ENCODE measurements around the gene DYNC1I2. TPM values are rescaled to one million over a fixed set of nuclear protein-coding genes. Genes with fewer than 3 reads are reported as not detected.

The DYNC1I2 gene
- 102 and 173 TPM in 2 replicates for total RNA-seq

DNA sequence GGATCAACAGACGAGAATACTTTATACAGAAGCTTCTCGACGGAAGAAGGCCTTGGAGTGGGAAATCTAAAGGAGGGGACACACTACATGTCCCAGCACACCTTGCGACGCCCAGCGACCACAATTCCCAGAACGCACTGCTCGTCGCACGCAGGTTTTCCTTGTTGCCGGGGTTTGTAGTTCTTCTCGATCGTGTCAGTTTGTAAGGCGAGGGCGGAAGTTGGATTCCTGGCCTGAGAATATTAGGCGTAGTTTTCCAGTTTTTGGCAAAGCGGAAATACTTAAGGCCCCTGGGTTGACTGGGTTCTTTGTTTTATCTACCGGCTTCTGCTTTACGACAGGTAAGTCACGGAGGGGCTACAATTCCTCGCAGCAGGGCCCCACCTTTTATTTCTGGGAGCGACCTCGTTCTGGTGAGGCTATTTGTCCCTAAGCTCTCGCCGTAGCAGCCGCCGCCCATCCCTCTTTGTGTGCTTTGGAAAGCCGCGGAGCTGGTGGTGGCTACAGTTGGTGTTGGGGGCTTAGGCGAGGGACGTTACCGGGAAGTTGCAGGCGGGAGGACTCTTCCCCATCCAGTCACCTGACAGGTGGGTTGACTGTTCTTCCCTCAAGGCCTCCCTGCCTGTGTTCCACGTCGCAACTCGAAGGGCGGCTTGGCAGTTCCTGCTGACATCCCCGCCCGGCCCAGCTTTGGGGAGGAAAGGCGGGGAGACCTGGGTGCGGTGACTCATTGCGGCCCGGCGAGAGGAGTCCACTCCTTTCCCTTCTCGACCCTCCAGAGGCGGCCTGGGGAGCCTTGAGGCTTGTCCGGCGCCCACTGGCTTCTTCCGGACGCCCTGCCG is at the start of gene DYNC1I2:
Gene DYNC1I2, plus strand, starts transcription at position 183 of the 842 bp plus-strand sequence. CDS start 2,687 bp downstream, outside the sequence.

Other genes starting within 250 kb of the DYNC1I2 start
- 234 and 497 TPM in 2 replicates for gene CYBRD1, start 165.0 kb upstream of the DYNC1I2 start, total RNA-seq
- gene SLC25A12, start 206.8 kb downstream of the DYNC1I2 start, total RNA-seq = 21.2 and 32.7 TPM in 2 replicates
- gene HAT1, start 235.0 kb downstream of the DYNC1I2 start, total RNA-seq = 21.2 and 52.7 TPM in 2 replicates